Pancreas (tissue), 10 donors: ENCODE results near the gene APOA1. TPM values are rescaled to one million over a fixed set of nuclear protein-coding genes. Genes with fewer than 3 reads are reported as not detected.
A peak's percentile ranks its signal among the peaks of the same experiment; 100 is the strongest.

ENCODE experiments used
- ATAC-seq, 4 donors: fragments of 200-7000 bp; cut with Tn5 transposase; one replicate each; pipeline versions ENCODE4 v1.8.0 to v1.9.1; 2020; ENCODE audit warnings: mild to moderate bottlenecking in 4 of 4, moderate library complexity in 4 of 4
- DNase-seq, 6 donors: peaks; one replicate each; pipeline ENCODE4 v3.0.0-alpha.2; 2020
- FAIRE-seq: peaks from 2 replicates; lab custom pipeline; 2012; peaks lifted over from hg19 to GRCh38; lab: Jason Lieb, UNC
- H3K27ac ChIP-seq, 4 donors: fragments of 200-600 bp; sonication (generic); 1 replicate in 3 of 4; 2 replicates in 1 of 4; pipeline versions ENCODE4 v1.5.0 to v1.8.0; 2020
- H3K27me3 ChIP-seq, 4 donors: fragments of 200-600 bp; one replicate each; pipeline ENCODE4 v1.8.0; 2021
- H3K36me3 ChIP-seq, 3 donors: fragments of 200-600 bp; sonication (generic) in 1 of 3; one replicate each; pipeline versions ENCODE4 v1.5.0 to v1.8.0; 2020 to 2021
- H3K4me1 ChIP-seq, 3 donors: fragments of 200-600 bp; one replicate each; pipeline ENCODE4 v1.8.0; 2021
- H3K4me3 ChIP-seq, 4 donors: fragments of 200-600 bp; sonication (generic) in 2 of 4; one replicate each; pipeline versions ENCODE4 v1.5.0 to v1.8.0; 2020 to 2021
- H3K9me3 ChIP-seq, 4 donors: fragments of 200-600 bp; one replicate each; pipeline ENCODE4 v1.8.0; 2021
- WGBS, 2 donors: extraction: QIAGEN DNeasy Blood & Tissue Kit; methylation state at CpG; one replicate each; pipeline ENCODE4 v1.1.7; 2013; 5-methylcytosine and 5-hydroxymethylcytosine counted together
- intact Hi-C, 3 donors: fragments of 100-400 bp; cut with DNase I; formaldehyde crosslinking; loops; one replicate each; pipeline versions ENCODE4 v1.11.1 to v1.14.2; 2022
- polyA plus RNA-seq, 2 donors: library from polyadenylated mRNA; stranded (reverse); fragments of 200-250 nt; gene quantifications; one replicate each; pipeline ENCODE4 v1.2.3, GENCODE V29; 2013
- total RNA-seq, 6 donors: library from RNA; stranded (reverse); fragmentation: NEBNext Ultra II Directional in 4 of 6; extraction: Animal tissue kit (Norgen Biotek cat#: 25700) in 4 of 6; gene quantifications; one replicate each; pipeline versions ENCODE4 v1.2.1 to v1.2.4, GENCODE V29; 2021 to 2023
- TF ChIP-seq, protein P1 (sequence below), 4 donors: fragments of 200-600 bp; sonication (generic) in 3 of 4; IDR thresholded peaks; one replicate each; pipeline versions ENCODE4 v1.5.0 to v1.8.0; 2021; ENCODE audit warnings: antibody characterized with exemption in 4 of 4
- donor health status: healthy with polysubstance abuse.
- donor health status: DM: no; HTN: no; CAD: no; lungs with moderate emphysema.
- donor health status: DM: no; HTN: no; CAD: no.
- donor health status: control.
- donor health status: control.
- donor health status: Bipolar disorder and iron deficiency.
- donor health status: DM: yes; HTN: yes; CAD: no.
- donor health status: DM: no; HTN: no; CAD: no.
- donor health status: DM: no; HTN: no; CAD: no.
- donor health status: DM: yes; HTN: yes; CAD: no.

Gene APOA1
- total and polyA plus RNA-seq, 8 donors = 0.16 to 5.2 (median 1.0) TPM; not detected in 3

GRCh38 chr11:116791002-116791812, 46.2 kb downstream of the APOA1 start:
- Histone ChIP-seq H3K27me3 (no peaks in the 10 kb centered on the region), H3K4me1 (peaks cover 14 to 24% (median 19%) of the 10 kb centered on the region in 3 donors), H3K36me3 (no peaks in the 10 kb centered on the region), H3K27ac (no peak overlapping the region), H3K9me3 (no peaks in the 10 kb centered on the region), H3K4me3 (no peak overlapping the region)
- intact Hi-C loops = loop anchor here in 1 of 3 donors (5.0 to 10.0 kb wide), 2 partner anchors 41 to 314 kb away; no protein-coding TSS in a partner anchor
- ATAC-seq = peak; percentile 61 to 84 (median 78)
- TF ChIP-seq, protein P1, sequence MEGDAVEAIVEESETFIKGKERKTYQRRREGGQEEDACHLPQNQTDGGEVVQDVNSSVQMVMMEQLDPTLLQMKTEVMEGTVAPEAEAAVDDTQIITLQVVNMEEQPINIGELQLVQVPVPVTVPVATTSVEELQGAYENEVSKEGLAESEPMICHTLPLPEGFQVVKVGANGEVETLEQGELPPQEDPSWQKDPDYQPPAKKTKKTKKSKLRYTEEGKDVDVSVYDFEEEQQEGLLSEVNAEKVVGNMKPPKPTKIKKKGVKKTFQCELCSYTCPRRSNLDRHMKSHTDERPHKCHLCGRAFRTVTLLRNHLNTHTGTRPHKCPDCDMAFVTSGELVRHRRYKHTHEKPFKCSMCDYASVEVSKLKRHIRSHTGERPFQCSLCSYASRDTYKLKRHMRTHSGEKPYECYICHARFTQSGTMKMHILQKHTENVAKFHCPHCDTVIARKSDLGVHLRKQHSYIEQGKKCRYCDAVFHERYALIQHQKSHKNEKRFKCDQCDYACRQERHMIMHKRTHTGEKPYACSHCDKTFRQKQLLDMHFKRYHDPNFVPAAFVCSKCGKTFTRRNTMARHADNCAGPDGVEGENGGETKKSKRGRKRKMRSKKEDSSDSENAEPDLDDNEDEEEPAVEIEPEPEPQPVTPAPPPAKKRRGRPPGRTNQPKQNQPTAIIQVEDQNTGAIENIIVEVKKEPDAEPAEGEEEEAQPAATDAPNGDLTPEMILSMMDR (IDR thresholded peaks at IDR 0.05) = peak; percentile 84 to 88 (median 86)
- FAIRE-seq = no peak
- 24% methylated on average over 31 of the region's 31 CpGs for whole genome bisulfite sequencing, 2 donors
- DNase-seq = peak; percentile 59 to 93 (median 83)

DNA sequence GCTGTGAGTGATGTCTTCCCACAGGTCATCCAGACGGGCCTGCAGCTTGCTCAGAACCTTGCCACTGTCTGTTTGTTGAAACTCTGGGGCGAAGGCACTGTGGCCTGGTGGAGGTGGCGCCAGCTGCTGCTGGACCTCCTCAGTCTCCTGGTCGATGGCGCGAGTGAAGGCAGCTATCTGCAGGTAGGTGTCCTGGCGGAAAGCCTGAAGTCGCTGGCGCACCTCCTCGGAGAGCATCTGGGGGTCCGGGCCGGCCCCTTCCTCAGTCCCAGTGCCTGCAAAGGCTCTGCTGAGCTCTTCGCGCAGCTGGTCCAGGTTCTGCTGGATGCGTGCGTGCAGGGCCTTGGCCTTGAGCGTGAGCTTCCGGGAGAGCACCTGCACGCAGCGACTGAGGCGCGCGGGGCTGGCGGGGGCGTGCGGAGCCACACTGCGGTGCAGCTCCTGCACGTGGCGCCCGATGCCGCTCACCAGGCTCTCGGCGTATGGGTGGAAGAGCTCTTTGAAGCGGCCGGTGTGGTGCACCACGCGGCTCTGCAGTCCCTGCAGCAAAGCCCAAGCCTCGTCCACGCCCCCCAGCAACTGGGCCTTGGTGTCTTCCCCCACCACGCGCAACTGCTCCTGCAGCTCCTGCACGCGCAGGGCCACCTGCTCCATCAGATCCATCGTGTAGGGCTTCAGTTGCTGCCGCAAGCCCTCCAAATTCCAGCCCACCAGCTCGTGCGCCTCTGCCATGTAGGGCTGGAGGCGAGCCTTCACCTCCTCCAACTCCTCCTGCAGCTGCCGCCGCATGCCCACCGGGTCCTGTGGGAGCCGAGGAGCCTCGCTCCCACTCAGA, 47.0 kb downstream of the APOA1 start:
- TF ChIP-seq, protein P1 (IDR thresholded peaks at IDR 0.05) = no peak
- DNase-seq = peak in 2 of 6 donors; percentile 51 to 79
- no peaks in the 10 kb centered on the region for H3K27me3 ChIP-seq
- intact Hi-C loops = loop anchor here in 1 of 3 donors (5.0 to 10.0 kb wide), 2 partner anchors 42 to 314 kb away; no protein-coding TSS in a partner anchor
- H3K9me3 ChIP-seq = no peaks in the 10 kb centered on the region
- 75 to 76% methylated on average over 52 to 53 of the region's 53 CpGs for WGBS, 2 donors
- ATAC-seq = no peak
- no peak for FAIRE-seq
- peaks cover 0 to 8% (median 2%) of the 10 kb centered on the region in 3 donors for H3K36me3 ChIP-seq
- no peak overlapping the region for H3K27ac ChIP-seq
- no peak overlapping the region for H3K4me3 ChIP-seq
- H3K4me1 ChIP-seq = peaks cover 14 to 24% (median 19%) of the 10 kb centered on the region in 3 donors

DNA sequence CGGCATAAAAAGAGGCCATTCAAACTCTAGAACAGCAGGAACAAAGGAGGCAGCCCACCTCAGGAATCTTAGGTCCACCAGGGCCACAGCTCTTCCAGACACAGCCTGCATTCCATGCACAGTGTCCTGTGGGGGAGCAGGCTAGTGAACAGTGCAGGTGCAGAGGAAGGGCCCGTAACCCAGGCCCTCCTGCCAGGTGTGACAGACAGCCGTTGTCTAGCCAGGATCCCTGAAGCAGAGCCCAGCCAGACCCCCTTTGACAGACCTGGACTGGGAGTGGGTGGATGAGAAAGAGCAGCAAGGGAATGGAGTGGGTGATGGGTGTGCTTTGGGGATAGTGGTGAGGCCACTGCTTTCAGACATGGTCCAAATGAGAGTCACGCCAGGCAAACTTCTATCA, 48.4 kb downstream of the APOA1 start:
- ATAC-seq = no peak
- H3K27ac ChIP-seq = no peak overlapping the region

GRCh38 chr11:116788534-116788933, 48.9 kb downstream of the APOA1 start:
- DNase-seq = no peak
- WGBS, 2 donors = 40 to 50% methylated on average over 4 of the region's 4 CpGs
- no peaks in the 10 kb centered on the region for H3K9me3 ChIP-seq
- peak overlapping the region in 2 of 4 donors; percentile 62 to 73 for H3K27ac ChIP-seq
- ATAC-seq = no peak
- intact Hi-C loops = loop anchor here in 1 of 3 donors (2.0 to 10.0 kb wide), 2 partner anchors 50 to 316 kb away; no protein-coding TSS in a partner anchor
- TF ChIP-seq, protein P1 (IDR thresholded peaks at IDR 0.05) = no peak
- no peaks in the 10 kb centered on the region for H3K27me3 ChIP-seq
- H3K4me3 ChIP-seq = peak overlapping the region; percentile 91 to 98 (median 94)
- H3K36me3 ChIP-seq = peaks cover 4 to 23% (median 15%) of the 10 kb centered on the region in 3 donors
- H3K4me1 ChIP-seq = peaks cover 14 to 24% (median 19%) of the 10 kb centered on the region in 3 donors
- FAIRE-seq = no peak

More for the DNA sequence above, 48.4 kb downstream of the APOA1 start:
- 80% methylated on average over 4 of the region's 4 CpGs for WGBS, 2 donors
- intact Hi-C loops = loop anchor here in 1 of 3 donors (2.0 to 10.0 kb wide), 2 partner anchors 50 to 316 kb away; no protein-coding TSS in a partner anchor
- H3K27me3 ChIP-seq = no peaks in the 10 kb centered on the region
- no peak overlapping the region for H3K4me3 ChIP-seq
- H3K9me3 ChIP-seq = no peaks in the 10 kb centered on the region
- peaks cover 4 to 22% (median 11%) of the 10 kb centered on the region in 3 donors for H3K36me3 ChIP-seq
- FAIRE-seq = no peak
- peaks cover 14 to 24% (median 19%) of the 10 kb centered on the region in 3 donors for H3K4me1 ChIP-seq
- peak in 1 of 6 donors; percentile 46 for DNase-seq
- TF ChIP-seq, protein P1 (IDR thresholded peaks at IDR 0.05) = no peak
